GM21367 (cell line): ENCODE results near the gene SLC35F6.
"Not testable (repeated sequence)": the region's sequence is repeated elsewhere in the genome, so short reads cannot be mapped to it uniquely, and the experiment has no call there.

Experiments
- ATAC-seq: cut with Tn5 transposase; IDR thresholded peaks from one replicate; pipeline ENCODE4 v1.9.1; 2021; ENCODE audit not compliant: unreplicated experiment

SLC35F6 gene

GRCh38 chr2:26814072-26814765, 50.1 kb downstream of the SLC35F6 start:
- not testable (repeated sequence) for ATAC-seq

GRCh38 chr2:26816893-26817292, 52.8 kb downstream of the SLC35F6 start:
- ATAC-seq: no peak

DNA sequence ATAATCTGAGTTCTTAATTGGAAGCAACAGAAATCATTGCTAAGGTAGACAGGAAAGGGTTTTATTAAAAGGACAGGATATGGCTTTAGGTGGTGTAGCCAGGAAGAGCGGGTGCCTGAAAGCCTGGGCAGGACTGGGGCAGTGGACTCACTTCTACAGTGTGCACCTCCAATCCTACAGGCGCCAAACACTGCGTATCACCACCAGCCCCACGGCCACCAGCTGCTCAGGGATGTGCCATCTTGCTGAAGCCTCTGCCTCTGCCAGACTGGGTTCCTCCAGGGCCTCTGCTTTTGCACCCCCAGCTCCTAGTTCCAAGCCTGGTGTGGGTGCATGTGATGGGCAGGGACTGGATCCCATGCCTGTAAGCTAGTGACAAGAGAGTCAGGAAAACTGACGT, 54.2 kb downstream of the SLC35F6 start:
- no peak for ATAC-seq

GRCh38 chr2:26818972-26819371, 54.9 kb downstream of the SLC35F6 start:
- ATAC-seq: no peak

DNA sequence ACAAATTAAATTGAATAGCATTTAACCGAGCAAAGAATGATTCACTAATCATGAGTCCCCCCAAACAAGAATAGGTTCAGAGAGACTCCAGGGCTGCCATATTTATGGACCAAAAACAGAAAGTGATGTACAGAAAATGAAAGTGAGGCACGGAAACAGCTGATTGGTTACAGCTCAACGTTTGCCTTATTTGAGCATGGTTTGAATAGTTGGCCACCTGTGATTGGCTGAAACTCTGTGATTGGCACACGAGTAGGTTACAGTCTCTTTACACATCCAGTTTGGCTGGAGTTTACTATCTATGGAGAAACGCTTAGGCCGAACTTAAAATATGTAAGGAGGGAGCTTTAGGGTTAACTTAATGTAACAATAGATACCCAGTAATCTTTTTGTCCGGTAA, 56.8 kb downstream of the SLC35F6 start:
- ATAC-seq: no peak

GRCh38 chr2:26822877-26823276, 58.8 kb downstream of the SLC35F6 start:
- no peak for ATAC-seq
